ENCODE data around the gene CFAP77. TPM values are rescaled to one million over a fixed set of nuclear protein-coding genes. Genes with fewer than 3 reads are reported as not detected.
A peak's percentile ranks its signal among the peaks of the same experiment; 100 is the strongest.
"Not testable (repeated sequence)": the region's sequence is repeated elsewhere in the genome, so short reads cannot be mapped to it uniquely, and the experiment has no call there.

The CFAP77 gene
- total and polyA plus RNA-seq, 10 of the 15 experiments (the other 5 are each of a cell fraction or from before 2014, with no cell fraction given) = 0.33 TPM; not detected in 9

DNA sequence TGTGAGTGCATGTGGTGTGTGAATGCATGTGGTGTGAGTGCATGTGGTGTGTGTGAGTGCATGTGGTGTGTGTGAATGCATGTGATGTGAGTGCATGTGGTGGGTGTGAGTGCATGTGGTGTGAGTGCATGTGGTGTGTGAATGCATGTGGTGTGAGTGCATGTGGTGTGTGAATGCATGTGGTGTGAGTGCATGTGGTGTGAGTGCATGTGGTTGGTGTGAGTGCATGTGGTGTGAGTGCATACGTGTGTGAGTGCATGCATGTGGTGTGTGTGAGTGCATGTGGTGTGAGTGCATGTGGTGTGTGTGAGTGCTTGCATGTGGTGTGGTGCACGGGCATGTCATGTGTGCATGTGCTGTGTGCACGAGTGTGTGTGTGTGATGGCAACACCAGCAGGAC, 31.6 kb upstream of the CFAP77 start:
- H3K79me2 ChIP-seq (ENCODE audit: control insufficient read depth, insufficient read depth, low read length); H3K4me3 ChIP-seq; CTCF ChIA-PET; FAIRE-seq; ATAC-seq; DNase-seq (ENCODE audit: low read depth, low spot score); intact Hi-C loops (cut with micrococcal nuclease; ENCODE audit: unreplicated experiment); H2AFZ ChIP-seq (ENCODE audit: control insufficient read depth, low read depth, low read length); H3K9ac ChIP-seq (ENCODE audit: control insufficient read depth, insufficient read depth, low read length); BruUV-seq (replicated peaks); H3K27ac ChIP-seq (ENCODE audit: control insufficient read depth, insufficient read depth); H3K9me3 ChIP-seq (replicated peaks; ENCODE audit: control insufficient read depth, insufficient read depth, low read length); H4K20me1 ChIP-seq (ENCODE audit: control insufficient read depth, insufficient read depth); H3K27me3 ChIP-seq (replicated peaks in 1 of 2; ENCODE audit: control insufficient read depth in 2 of 2, insufficient read depth in 2 of 2, low read length in 1 of 2); in situ Hi-C loops (cut with MboI); RAD21 ChIA-PET (ENCODE audit: unreplicated experiment); H3K4me2 ChIP-seq (ENCODE audit: control insufficient read depth, insufficient read depth): not testable (repeated sequence)
- ChIA-PET SMC1A (ENCODE audit: uncharacterized antibody, unreplicated experiment) (interaction anchor here (7.6 kb wide), 1 partner anchor 27 kb away, joined by 131 read pairs; the partner anchor contains the start of gene SETX), POLR2A (interaction anchor here (6.3 kb wide), 1 partner anchor 26 kb away, joined by 96 read pairs; the partner anchor contains the start of gene SETX)
- Histone ChIP-seq H3K4me1 (ENCODE audit: control insufficient read depth, insufficient read depth, low read length) (peaks cover 28% of the 10 kb centered on the region), H3K36me3 (ENCODE audit: control insufficient read depth in 2 of 2, insufficient read depth in 2 of 2, low read length in 1 of 2) (peaks cover 14 to 18% of the 10 kb centered on the region in 2 experiments)
- peak; percentile 41; the same call in 1 of the 2 replicates for TF ChIP-seq POLR2A (IDR thresholded peaks at IDR 0.05; ENCODE audit: low read depth, low read length)
- WGBS (ENCODE audit: insufficient coverage, insufficient replicate concordance, low lambda C conversion rate, missing lambda C conversion rate) = 96% methylated on average over 3 of the region's 3 CpGs

- WGBS (ENCODE audit: insufficient coverage, insufficient replicate concordance, low lambda C conversion rate, missing lambda C conversion rate) = 2% methylated on average over 9 of the region's 9 CpGs
- peak; percentile 90 for DNase-seq (ENCODE audit: low read depth, low spot score)
- Histone ChIP-seq H2AFZ (ENCODE audit: control insufficient read depth, low read depth, low read length) (peak overlapping the region; percentile 33; the same call in 1 of the 2 replicates), H3K4me2 (ENCODE audit: control insufficient read depth, insufficient read depth) (peak overlapping the region; percentile 84), H3K27me3 (replicated peaks in 1 of 2; ENCODE audit: control insufficient read depth in 2 of 2, insufficient read depth in 2 of 2, low read length in 1 of 2) (no peaks in the 10 kb centered on the region), H4K20me1 (ENCODE audit: control insufficient read depth, insufficient read depth) (no peaks in the 10 kb centered on the region), H3K9ac (ENCODE audit: control insufficient read depth, insufficient read depth, low read length) (peak overlapping the region; percentile 57), H3K27ac (ENCODE audit: control insufficient read depth, insufficient read depth) (peak overlapping the region; percentile 94), H3K36me3 (ENCODE audit: control insufficient read depth in 2 of 2, insufficient read depth in 2 of 2, low read length in 1 of 2) (peaks cover 15 to 19% of the 10 kb centered on the region in 2 experiments), H3K79me2 (ENCODE audit: control insufficient read depth, insufficient read depth, low read length) (peaks cover 2% of the 10 kb centered on the region), H3K9me3 (replicated peaks; ENCODE audit: control insufficient read depth, insufficient read depth, low read length) (no peaks in the 10 kb centered on the region), H3K4me3 (peak overlapping the region; percentile 46; the same call in 1 of the 2 replicates), H3K4me1 (ENCODE audit: control insufficient read depth, insufficient read depth, low read length) (peaks cover 41% of the 10 kb centered on the region)
- POLR2A ChIA-PET = interaction anchor here (0.6 to 6.3 kb wide), 8 partner anchors 8 to 81 kb away, joined by 3 to 96 read pairs (median 4); partner anchors contain the start of gene SETX
- CTCF ChIA-PET = interaction anchor here (0.7 to 4.4 kb wide), 6 partner anchors 9 to 69 kb away, joined by 3 to 59 read pairs (median 4); partner anchors contain the start of gene SETX
- FAIRE-seq = peak; percentile 85
- intact Hi-C loops (cut with micrococcal nuclease; ENCODE audit: unreplicated experiment) (loop anchor here (1.0 kb wide), 1 partner anchor 27 kb away; no protein-coding TSS in a partner anchor), in situ Hi-C loops (cut with MboI) (no loop called here)
- BruUV-seq (replicated peaks) = no TSS peak
- ATAC-seq = peak; percentile 90
- SMC1A ChIA-PET (ENCODE audit: uncharacterized antibody, unreplicated experiment) = interaction anchor here (0.7 to 7.6 kb wide), 10 partner anchors 10 to 119 kb away, joined by 3 to 131 read pairs (median 3); partner anchors contain the start of gene SETX
- RAD21 ChIA-PET (ENCODE audit: unreplicated experiment) = interaction anchor here (0.5 to 4.0 kb wide), 10 partner anchors 8 to 114 kb away, joined by 3 to 50 read pairs (median 4); partner anchors contain the start of gene SETX
- TF ChIP-seq CREM (IDR thresholded peaks at IDR 0.05; ENCODE audit: low read depth) = peak; percentile 6; the same call in 1 of the 2 replicates
- TF ChIP-seq ZBTB40 (IDR thresholded peaks at IDR 0.05; ENCODE audit: borderline replicate concordance) = no peak
- TF ChIP-seq SIN3A (IDR thresholded peaks at IDR 0.05; ENCODE audit: low read depth, low read length) = no peak
- peak; percentile 29; the same call in 1 of the 2 replicates for TF ChIP-seq YY1 (IDR thresholded peaks at IDR 0.05; ENCODE audit: low read depth, low read length)
- no peak for TF ChIP-seq HDAC2 (IDR thresholded peaks at IDR 0.05)
- no peak for TF ChIP-seq TCF3 (IDR thresholded peaks at IDR 0.05; ENCODE audit: borderline replicate concordance, insufficient read depth, low read depth, low read length)
- TF ChIP-seq RBBP5 (conservative IDR thresholded peaks at IDR 0.05) = peak; percentile 64; the same call in 1 of the 2 replicates
- TF ChIP-seq MLLT1 (IDR thresholded peaks at IDR 0.05) = peak; percentile 27; the same call in 1 of the 2 replicates
- no peak; the same call in 1 of the 2 replicates for TF ChIP-seq PAX8 (IDR thresholded peaks at IDR 0.05)
- TF ChIP-seq IKZF2 (IDR thresholded peaks at IDR 0.05) = peak; percentile 59 to 67
Measured at GRCh38 chr9:132381966-132382541, 28.0 kb upstream of the CFAP77 start.
